Adrenal gland (tissue), 12 donors: ENCODE measurements around the gene MRRF. TPM values are rescaled to one million over a fixed set of nuclear protein-coding genes. Genes with fewer than 3 reads are reported as not detected.
A peak's percentile ranks its signal among the peaks of the same experiment; 100 is the strongest.

ENCODE experiments used
- DNase-seq, 7 donors: peaks; one replicate each; pipeline ENCODE4 v3.0.0-alpha.2; 2019 to 2020
- H3K27ac ChIP-seq, 5 donors: fragments of 200-600 bp; sonication (generic) in 4 of 5; 1 replicate in 3 of 5; 2 replicates in 2 of 5; pipeline versions ENCODE4 v1.5.1 to v1.8.0; 2016 to 2020; ENCODE audit warnings: mild to moderate bottlenecking in 1 of 5
- H3K27me3 ChIP-seq: fragments of 200-600 bp; 2 replicates; pipeline ENCODE4 v1.8.0; 2021
- H3K36me3 ChIP-seq, 2 donors: fragments of 200-600 bp; replicated peaks in 1 of 2; 1 replicate in 1 of 2; 2 replicates in 1 of 2; pipeline versions ENCODE4 v1.5.1 to v1.8.0; 2018 to 2022
- H3K4me1 ChIP-seq, 2 donors: fragments of 200-600 bp; replicated peaks in 1 of 2; 1 replicate in 1 of 2; 2 replicates in 1 of 2; pipeline versions ENCODE4 v1.5.1 to v1.8.0; 2018 to 2021
- H3K4me3 ChIP-seq, 4 donors: fragments of 200-600 bp; sonication (generic) in 3 of 4; one replicate each; pipeline ENCODE4 v1.5.1; 2016 to 2018
- H3K9me3 ChIP-seq, 3 donors: fragments of 200-600 bp; sonication (generic) in 1 of 3; replicated peaks in 1 of 3; 1 replicate in 2 of 3; 2 replicates in 1 of 3; pipeline versions ENCODE4 v1.5.1 to v1.8.0; 2016 to 2021
- CTCF ChIP-seq, 6 experiments: fragments of 450-650 bp in 4 of 6; fragments of 200-600 bp in 2 of 6; sonication (generic) in 1 of 6; IDR thresholded peaks; 1 replicate in 5 of 6; 2 replicates in 1 of 6; pipeline versions ENCODE4 v1.5.1 to v1.8.0; 2016 to 2021; ENCODE audit warnings: antibody characterized with exemption in 6 of 6, mild to moderate bottlenecking in 2 of 6, moderate library complexity in 1 of 6
- POLR2A ChIP-seq, 2 donors: fragments of 450-650 bp; IDR thresholded peaks; one replicate each; pipeline ENCODE4 v1.6.1; 2017; ENCODE audit warnings: antibody characterized with exemption in 2 of 2, mild to moderate bottlenecking in 2 of 2, moderate library complexity in 1 of 2
- WGBS, 4 donors: extraction: QIAGEN DNeasy Blood & Tissue Kit in 2 of 4; methylation state at CpG; one replicate each; pipeline versions ENCODE4 v1.1.5 to v1.1.7; 2013 to 2017; 5-methylcytosine and 5-hydroxymethylcytosine counted together
- intact Hi-C, 2 donors: fragments of 100-400 bp; cut with DNase I; formaldehyde crosslinking; loops; one replicate each; pipeline versions ENCODE4 v1.14.1 to v1.15.0; 2022 to 2023
- polyA plus RNA-seq, 3 donors: library from polyadenylated mRNA; stranded (reverse); fragments of 200-250 nt in 2 of 3; fragments of 350-450 nt in 1 of 3; fragmentation: Illumina TruSeq in 1 of 3; extraction: RNeasy Lipid Tissue Mini Kit (QIAGEN cat#74804) in 1 of 3; gene quantifications; one replicate each; pipeline ENCODE4 v1.2.3, GENCODE V29; 2013 to 2014
- total RNA-seq, 9 donors: library from RNA; depleted of rRNA in 4 of 9; stranded (reverse); fragments of >200 nt in 4 of 9; fragments of 120-200 nt in 1 of 9; fragmentation: NEBNext Ultra II Directional in 1 of 9; extraction: Animal tissue kit (Norgen Biotek cat#: 25700) in 1 of 9; gene quantifications; one replicate each; pipeline versions ENCODE4 v1.1.0 to v1.2.4, GENCODE V29; 2013 to 2023
- donor health status: healthy with polysubstance abuse.
- donor health status: Bipolar disorder and iron deficiency.
- donor health status: DM: yes; HTN: yes; CAD: no.
- donor health status: DM: no; HTN: no; CAD: no.
- donor health status: DM: no; HTN: no; CAD: no.
- donor health status: DM: yes; HTN: yes; CAD: no.

Gene MRRF
- total and polyA plus RNA-seq, 12 donors, result 24.9 to 66.3 (median 35.5) TPM

- WGBS, 4 donors, result 4 to 24% (median 6%) methylated on average over 11 to 69 of the region's 70 CpGs
- Histone ChIP-seq H3K9me3 (no peaks in the 10 kb centered on the region), H3K36me3 (no peaks in the 10 kb centered on the region), H3K27me3 (peaks cover 76% of the 10 kb centered on the region), H3K27ac (no peak within 1 kb of the TSS), H3K4me3 (peak within 1 kb of the TSS in 2 of 4 donors; percentile 6 to 55), H3K4me1 (peaks cover 11 to 19% of the 10 kb centered on the region in 2 donors)
- intact Hi-C loops, result no loop called here
- TF ChIP-seq CTCF (IDR thresholded peaks at IDR 0.05), result no peak
- no peak for TF ChIP-seq POLR2A (IDR thresholded peaks at IDR 0.05)
- DNase-seq, result peak in 4 of 7 donors; percentile 34 to 46 (median 42)
Observed at GRCh38 chr9:122228568-122229484, 35.9 kb upstream of the MRRF start, which contains the start of gene LHX6. LHX6 (minus strand) TSS chr9:122228957; CDS start chr9:122228740, 217 bp downstream.

GRCh38 chr9:122229485-122229837 lies 35.2 kb upstream of the MRRF start:
- TF ChIP-seq CTCF (IDR thresholded peaks at IDR 0.05), result no peak
- no peak for TF ChIP-seq POLR2A (IDR thresholded peaks at IDR 0.05)
- intact Hi-C loops, result no loop called here
- 46 to 51% (median 49%) methylated on average over 4 of the region's 4 CpGs for WGBS, 4 donors
- Histone ChIP-seq H3K9me3 (no peaks in the 10 kb centered on the region), H3K4me1 (peaks cover 11 to 19% of the 10 kb centered on the region in 2 donors), H3K4me3 (no peak overlapping the region), H3K36me3 (no peaks in the 10 kb centered on the region), H3K27me3 (peaks cover 72% of the 10 kb centered on the region), H3K27ac (no peak overlapping the region)
- no peak for DNase-seq

GRCh38 chr9:122232796-122233306 lies 31.8 kb upstream of the MRRF start:
- intact Hi-C loops, result no loop called here
- no peaks in the 10 kb centered on the region for H3K36me3 ChIP-seq
- no peaks in the 10 kb centered on the region for H3K9me3 ChIP-seq
- DNase-seq, result no peak
- no peak overlapping the region for H3K27ac ChIP-seq
- peaks cover 38% of the 10 kb centered on the region for H3K27me3 ChIP-seq
- no peak overlapping the region for H3K4me3 ChIP-seq
- TF ChIP-seq POLR2A (IDR thresholded peaks at IDR 0.05) (no peak), CTCF (IDR thresholded peaks at IDR 0.05) (no peak)
- whole genome bisulfite sequencing, 4 donors, result 67 to 83% (median 76%) methylated on average over 6 of the region's 6 CpGs
- peaks cover 7 to 11% of the 10 kb centered on the region in 2 donors for H3K4me1 ChIP-seq

DNA sequence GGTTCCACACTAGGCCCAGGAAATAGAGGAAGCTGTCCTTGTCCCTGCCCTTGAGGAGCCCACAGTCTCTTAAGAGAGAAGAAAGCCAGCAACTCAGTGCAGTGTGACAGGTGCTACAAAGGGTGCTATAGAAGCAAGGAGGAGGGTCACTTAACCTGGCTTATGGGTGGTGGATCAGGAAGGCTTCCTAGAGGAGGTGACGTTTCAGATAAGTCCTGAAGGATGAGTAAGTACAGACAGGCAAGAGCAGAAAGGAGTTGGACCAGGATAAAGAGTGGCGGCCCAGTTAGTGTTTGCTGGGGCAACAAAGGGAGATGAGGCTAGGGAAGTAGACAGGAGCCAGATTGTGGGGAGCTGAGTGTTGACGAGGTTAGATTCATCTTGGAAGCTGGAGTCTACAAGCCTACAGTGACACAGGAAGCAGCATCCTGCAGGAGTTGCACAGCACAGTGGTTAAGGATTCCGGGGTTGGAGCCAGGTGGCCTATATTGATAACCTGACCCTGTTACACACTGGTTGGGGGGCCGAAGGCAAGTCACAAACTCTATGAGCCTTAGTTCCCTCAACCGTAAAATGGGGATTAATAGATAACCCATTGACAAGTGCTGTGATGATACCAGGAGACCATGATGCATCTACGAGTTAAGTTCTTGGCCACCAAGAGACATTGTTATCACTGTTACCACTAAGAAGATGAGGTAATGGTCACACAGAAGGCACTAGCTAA lies 30.5 kb upstream of the MRRF start:
- Histone ChIP-seq H3K27me3 (peaks cover 25% of the 10 kb centered on the region), H3K27ac (no peak overlapping the region), H3K36me3 (no peaks in the 10 kb centered on the region), H3K4me3 (no peak overlapping the region), H3K4me1 (no peaks in the 10 kb centered on the region), H3K9me3 (no peaks in the 10 kb centered on the region)
- TF ChIP-seq POLR2A (IDR thresholded peaks at IDR 0.05) (no peak), CTCF (IDR thresholded peaks at IDR 0.05) (no peak)
- intact Hi-C loops, result no loop called here
- DNase-seq, result no peak
- 74 to 85% (median 82%) methylated on average over 5 to 7 of the region's 7 CpGs for WGBS, 4 donors
